ENCODE measurements around the gene BPHL. TPM values are rescaled to one million over a fixed set of nuclear protein-coding genes. Genes with fewer than 3 reads are reported as not detected.

The BPHL gene
- total and polyA plus RNA-seq, 10 of the 15 experiments (the other 5 are each of a cell fraction or from before 2014, with no cell fraction given): 8.0 to 17.8 (median 12.4) TPM

DNA sequence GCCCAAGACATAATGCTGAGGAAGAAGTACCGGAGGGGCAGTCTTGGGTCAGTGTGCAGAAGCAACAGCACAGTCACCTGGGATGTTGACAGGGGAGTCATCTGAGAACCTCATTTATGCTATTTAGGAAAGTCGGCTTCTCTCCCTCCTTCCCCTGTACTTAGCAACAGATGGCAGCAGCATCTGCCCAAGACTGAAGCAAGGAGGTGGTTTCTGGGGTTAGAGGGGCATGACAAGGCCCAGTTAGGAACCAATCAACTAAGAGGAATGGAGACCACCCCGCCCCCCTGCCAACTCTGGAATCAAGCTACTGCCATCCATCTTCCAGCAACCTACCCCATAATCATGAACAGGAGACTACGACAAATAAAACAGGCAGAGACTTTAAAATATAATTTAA, 28.5 kb upstream of the BPHL start (continued):
- TF ChIP-seq, protein P1, sequence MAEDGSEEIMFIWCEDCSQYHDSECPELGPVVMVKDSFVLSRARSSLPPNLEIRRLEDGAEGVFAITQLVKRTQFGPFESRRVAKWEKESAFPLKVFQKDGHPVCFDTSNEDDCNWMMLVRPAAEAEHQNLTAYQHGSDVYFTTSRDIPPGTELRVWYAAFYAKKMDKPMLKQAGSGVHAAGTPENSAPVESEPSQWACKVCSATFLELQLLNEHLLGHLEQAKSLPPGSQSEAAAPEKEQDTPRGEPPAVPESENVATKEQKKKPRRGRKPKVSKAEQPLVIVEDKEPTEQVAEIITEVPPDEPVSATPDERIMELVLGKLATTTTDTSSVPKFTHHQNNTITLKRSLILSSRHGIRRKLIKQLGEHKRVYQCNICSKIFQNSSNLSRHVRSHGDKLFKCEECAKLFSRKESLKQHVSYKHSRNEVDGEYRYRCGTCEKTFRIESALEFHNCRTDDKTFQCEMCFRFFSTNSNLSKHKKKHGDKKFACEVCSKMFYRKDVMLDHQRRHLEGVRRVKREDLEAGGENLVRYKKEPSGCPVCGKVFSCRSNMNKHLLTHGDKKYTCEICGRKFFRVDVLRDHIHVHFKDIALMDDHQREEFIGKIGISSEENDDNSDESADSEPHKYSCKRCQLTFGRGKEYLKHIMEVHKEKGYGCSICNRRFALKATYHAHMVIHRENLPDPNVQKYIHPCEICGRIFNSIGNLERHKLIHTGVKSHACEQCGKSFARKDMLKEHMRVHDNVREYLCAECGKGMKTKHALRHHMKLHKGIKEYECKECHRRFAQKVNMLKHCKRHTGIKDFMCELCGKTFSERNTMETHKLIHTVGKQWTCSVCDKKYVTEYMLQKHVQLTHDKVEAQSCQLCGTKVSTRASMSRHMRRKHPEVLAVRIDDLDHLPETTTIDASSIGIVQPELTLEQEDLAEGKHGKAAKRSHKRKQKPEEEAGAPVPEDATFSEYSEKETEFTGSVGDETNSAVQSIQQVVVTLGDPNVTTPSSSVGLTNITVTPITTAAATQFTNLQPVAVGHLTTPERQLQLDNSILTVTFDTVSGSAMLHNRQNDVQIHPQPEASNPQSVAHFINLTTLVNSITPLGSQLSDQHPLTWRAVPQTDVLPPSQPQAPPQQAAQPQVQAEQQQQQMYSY (CRISPR knock-in tag; IDR thresholded peaks at IDR 0.05): no peak

DNA sequence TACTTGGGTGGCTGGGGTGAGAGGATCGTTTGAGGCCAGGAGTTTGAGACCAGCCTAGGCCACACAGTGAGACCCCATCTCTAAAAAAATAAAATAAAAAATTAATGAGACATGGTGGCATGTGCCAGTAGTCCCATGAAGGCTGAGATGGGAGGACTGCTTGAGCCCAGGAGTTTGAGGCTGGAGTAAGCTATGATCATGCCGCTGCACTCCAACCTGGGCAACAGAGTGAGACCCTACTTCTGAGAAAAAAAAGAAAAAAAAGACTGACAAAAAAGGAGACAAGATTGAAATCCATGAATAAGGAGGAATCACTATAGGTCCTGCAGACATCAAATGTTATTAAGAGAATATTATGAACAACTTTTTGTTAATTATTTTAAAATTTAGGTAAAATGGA, 23.7 kb upstream of the BPHL start:
- intact Hi-C loops (cut with micrococcal nuclease; ENCODE audit: unreplicated experiment): no loop called here
- Histone ChIP-seq H3K9ac (ENCODE audit: control insufficient read depth, insufficient read depth, low read length) (no peak overlapping the region), H3K4me2 (ENCODE audit: control insufficient read depth, insufficient read depth) (no peak overlapping the region), H3K79me2 (ENCODE audit: control insufficient read depth, insufficient read depth, low read length) (no peaks in the 10 kb centered on the region), H3K36me3 (ENCODE audit: control insufficient read depth in 2 of 2, insufficient read depth in 2 of 2, low read length in 1 of 2) (peaks cover 3% of the 10 kb centered on the region in 2 experiments; a peak in 2 of 4 replicates), H3K4me1 (ENCODE audit: control insufficient read depth, insufficient read depth, low read length) (no peaks in the 10 kb centered on the region), H4K20me1 (ENCODE audit: control insufficient read depth, insufficient read depth) (no peaks in the 10 kb centered on the region), H3K4me3 (no peak overlapping the region), H3K27me3 (replicated peaks in 1 of 2; ENCODE audit: control insufficient read depth in 2 of 2, insufficient read depth in 2 of 2, low read length in 1 of 2) (no peaks in the 10 kb centered on the region), H3K27ac (ENCODE audit: control insufficient read depth, insufficient read depth) (no peak overlapping the region), H2AFZ (ENCODE audit: control insufficient read depth, low read depth, low read length) (no peak overlapping the region), H3K9me3 (replicated peaks; ENCODE audit: control insufficient read depth, insufficient read depth, low read length) (no peaks in the 10 kb centered on the region)
- ChIA-PET SMC1A (ENCODE audit: uncharacterized antibody, unreplicated experiment) (interaction anchor here (1.2 kb wide), 1 partner anchor 25 kb away, joined by 7 read pairs; no protein-coding TSS in a partner anchor), CTCF (no interaction called here), RAD21 (ENCODE audit: unreplicated experiment) (no interaction called here), POLR2A (no interaction called here)
- ATAC-seq: no peak
- FAIRE-seq: no peak
- 94% methylated on average over 2 of the region's 2 CpGs for WGBS (ENCODE audit: insufficient coverage, insufficient replicate concordance, low lambda C conversion rate, missing lambda C conversion rate)
- TF ChIP-seq, protein P2, sequence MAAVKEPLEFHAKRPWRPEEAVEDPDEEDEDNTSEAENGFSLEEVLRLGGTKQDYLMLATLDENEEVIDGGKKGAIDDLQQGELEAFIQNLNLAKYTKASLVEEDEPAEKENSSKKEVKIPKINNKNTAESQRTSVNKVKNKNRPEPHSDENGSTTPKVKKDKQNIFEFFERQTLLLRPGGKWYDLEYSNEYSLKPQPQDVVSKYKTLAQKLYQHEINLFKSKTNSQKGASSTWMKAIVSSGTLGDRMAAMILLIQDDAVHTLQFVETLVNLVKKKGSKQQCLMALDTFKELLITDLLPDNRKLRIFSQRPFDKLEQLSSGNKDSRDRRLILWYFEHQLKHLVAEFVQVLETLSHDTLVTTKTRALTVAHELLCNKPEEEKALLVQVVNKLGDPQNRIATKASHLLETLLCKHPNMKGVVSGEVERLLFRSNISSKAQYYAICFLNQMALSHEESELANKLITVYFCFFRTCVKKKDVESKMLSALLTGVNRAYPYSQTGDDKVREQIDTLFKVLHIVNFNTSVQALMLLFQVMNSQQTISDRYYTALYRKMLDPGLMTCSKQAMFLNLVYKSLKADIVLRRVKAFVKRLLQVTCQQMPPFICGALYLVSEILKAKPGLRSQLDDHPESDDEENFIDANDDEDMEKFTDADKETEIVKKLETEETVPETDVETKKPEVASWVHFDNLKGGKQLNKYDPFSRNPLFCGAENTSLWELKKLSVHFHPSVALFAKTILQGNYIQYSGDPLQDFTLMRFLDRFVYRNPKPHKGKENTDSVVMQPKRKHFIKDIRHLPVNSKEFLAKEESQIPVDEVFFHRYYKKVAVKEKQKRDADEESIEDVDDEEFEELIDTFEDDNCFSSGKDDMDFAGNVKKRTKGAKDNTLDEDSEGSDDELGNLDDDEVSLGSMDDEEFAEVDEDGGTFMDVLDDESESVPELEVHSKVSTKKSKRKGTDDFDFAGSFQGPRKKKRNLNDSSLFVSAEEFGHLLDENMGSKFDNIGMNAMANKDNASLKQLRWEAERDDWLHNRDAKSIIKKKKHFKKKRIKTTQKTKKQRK (IDR thresholded peaks at IDR 0.05; ENCODE audit: low read depth, low read length): no peak
- TF ChIP-seq KDM1A (IDR thresholded peaks at IDR 0.05; ENCODE audit: borderline replicate concordance) (no peak), SUZ12 (IDR thresholded peaks at IDR 0.05; ENCODE audit: unreplicated experiment) (no peak), FOXM1 (IDR thresholded peaks at IDR 0.05; ENCODE audit: low read depth, low read length) (no peak)
- no TSS peak for BruUV-seq (replicated peaks)
- in situ Hi-C loops (cut with MboI): no loop called here
- no peak for DNase-seq (ENCODE audit: low read depth, low spot score)
